Measurements from ENCODE around the gene SETD3.

DNA sequence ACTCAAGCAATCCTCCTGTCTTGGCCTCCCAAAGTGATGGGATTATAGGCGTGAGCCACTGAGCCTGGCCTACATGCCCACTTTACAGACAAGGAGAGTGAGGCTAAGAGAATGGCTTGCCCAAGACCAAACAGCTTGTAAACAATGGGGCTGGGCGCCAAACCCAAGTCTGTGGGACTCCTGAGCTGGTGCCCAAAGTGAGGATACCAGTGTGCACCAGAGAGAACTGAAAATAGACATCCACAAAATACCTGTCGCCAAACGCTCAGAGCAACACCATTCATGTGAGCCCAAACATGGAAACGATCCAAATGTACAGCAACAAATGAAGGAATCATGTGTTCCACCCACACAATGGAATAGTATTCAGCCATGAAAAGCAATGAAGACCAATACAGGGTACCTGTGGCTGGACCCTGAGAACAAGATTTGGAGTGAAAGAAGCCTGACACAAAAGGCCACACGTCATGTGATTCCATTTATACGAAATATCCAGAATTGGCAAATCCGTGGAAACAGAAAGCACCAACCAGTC lies 38.8 kb upstream of the SETD3 start:
- no peak for TF ChIP-seq TCF3 (IDR thresholded peaks at IDR 0.05; ENCODE audit: borderline replicate concordance, insufficient read depth, low read depth, low read length)
- no peak for TF ChIP-seq GABPA (IDR thresholded peaks at IDR 0.05; ENCODE audit: low read depth)
- TF ChIP-seq KAT2A (conservative IDR thresholded peaks at IDR 0.05; ENCODE audit: control insufficient read depth, low read depth, low read length) = no peak
- TF ChIP-seq BMI1 (IDR thresholded peaks at IDR 0.05; ENCODE audit: borderline replicate concordance) = no peak
- TF ChIP-seq CEBPB (IDR thresholded peaks at IDR 0.05; ENCODE audit: borderline replicate concordance in 1 of 2, low read depth in 2 of 2, low read length in 2 of 2) = no peak
- TF ChIP-seq EGR1 (IDR thresholded peaks at IDR 0.05; ENCODE audit: borderline replicate concordance in 1 of 2, low read depth in 2 of 2, low read length in 2 of 2) = no peak
- no peak for TF ChIP-seq USF2 (IDR thresholded peaks at IDR 0.05; ENCODE audit: borderline replicate concordance, low read depth, low read length)
- TF ChIP-seq SPI1 (IDR thresholded peaks at IDR 0.05; ENCODE audit: borderline replicate concordance, insufficient read depth, low read depth, low read length) = no peak

Measured in GM12878 (cell line).